Activated CD8-positive, alpha-beta memory T cell treated with anti-CD3 and anti-CD28 coated beads for 24 hours (primary cell): ENCODE measurements around the gene IARS1.
A peak's percentile ranks its signal among the peaks of the same experiment; 100 is the strongest.

Experiments
- DNase-seq: peaks from one replicate; pipeline ENCODE4 v3.0.0-alpha.2; 2020

The IARS1 gene

GRCh38 chr9:92295240-92295790 is 1.8 kb upstream of the IARS1 start:
- DNase-seq, result no peak

- DNase-seq, result peak; percentile 71
Observed at GRCh38 chr9:92294297-92294676, 790 bp upstream of the IARS1 start.

GRCh38 chr9:92293075-92293354 is 482 bp downstream of the IARS1 start:
- no peak for DNase-seq

GRCh38 chr9:92292338-92293074 is 991 bp downstream of the IARS1 start:
- no peak for DNase-seq

- no peak for DNase-seq
Observed at GRCh38 chr9:92291577-92291976, 1.9 kb downstream of the IARS1 start.

GRCh38 chr9:92290785-92291429 is 2.6 kb downstream of the IARS1 start:
- no peak for DNase-seq

GRCh38 chr9:92289708-92290390 is 3.6 kb downstream of the IARS1 start:
- no peak for DNase-seq

- DNase-seq, result no peak
Observed at GRCh38 chr9:92279302-92279701, 14.2 kb downstream of the IARS1 start.

GRCh38 chr9:92278110-92278509 is 15.4 kb downstream of the IARS1 start:
- no peak for DNase-seq

GRCh38 chr9:92276331-92277032 is 17.0 kb downstream of the IARS1 start:
- DNase-seq, result no peak

GRCh38 chr9:92275541-92275940 is 18.0 kb downstream of the IARS1 start:
- DNase-seq, result no peak

- no peak for DNase-seq
Observed at GRCh38 chr9:92270511-92270910, 23.0 kb downstream of the IARS1 start.

GRCh38 chr9:92266486-92266885 is 27.0 kb downstream of the IARS1 start:
- DNase-seq, result no peak

- no peak for DNase-seq
Observed at GRCh38 chr9:92265154-92265553, 28.3 kb downstream of the IARS1 start.

GRCh38 chr9:92263131-92263530 is 30.4 kb downstream of the IARS1 start:
- no peak for DNase-seq

GRCh38 chr9:92257327-92257726 is 36.2 kb downstream of the IARS1 start:
- DNase-seq, result no peak

- DNase-seq, result no peak
Observed at GRCh38 chr9:92254381-92255337, 38.8 kb downstream of the IARS1 start.

GRCh38 chr9:92253656-92254055 is 39.8 kb downstream of the IARS1 start:
- DNase-seq, result no peak

- no peak for DNase-seq
Observed at GRCh38 chr9:92247981-92248380, 45.5 kb downstream of the IARS1 start.

- DNase-seq, result no peak
Observed at GRCh38 chr9:92247296-92247695, 46.2 kb downstream of the IARS1 start.

- DNase-seq, result no peak
Observed at GRCh38 chr9:92245005-92245797, 48.3 kb downstream of the IARS1 start.
